ENCODE results near the gene REPS1. TPM values are rescaled to one million over a fixed set of nuclear protein-coding genes. Genes with fewer than 3 reads are reported as not detected.

Gene REPS1
- total and polyA plus RNA-seq, 2 of the 13 experiments (the other 11 are each of a cell fraction or from before 2014, with no cell fraction given) = 36.4 to 38.3 TPM

GRCh38 chr6:139028658-139029469 is 40.8 kb upstream of the REPS1 start, which contains the start of gene ABRACL (continued):
- TF ChIP-seq CREB3 (CRISPR knock-in tag; IDR thresholded peaks at IDR 0.05) (no peak), RCOR2 (CRISPR knock-in tag; IDR thresholded peaks at IDR 0.05) (no peak), DMAP1 (CRISPR knock-in tag; IDR thresholded peaks at IDR 0.05) (no peak), PHF8 (CRISPR knock-in tag; IDR thresholded peaks at IDR 0.05) (peak; percentile 71; the same call in 1 of the 2 replicates), MEF2D (CRISPR knock-in tag; IDR thresholded peaks at IDR 0.05) (no peak), GRHL1 (CRISPR knock-in tag; conservative IDR thresholded peaks at IDR 0.05) (no peak), ZFAT (CRISPR knock-in tag; conservative IDR thresholded peaks at IDR 0.05) (no peak), ZNF292 (CRISPR knock-in tag; IDR thresholded peaks at IDR 0.05; ENCODE audit: borderline replicate concordance, low read depth) (no peak), YEATS4 (CRISPR knock-in tag; IDR thresholded peaks at IDR 0.05; ENCODE audit: borderline replicate concordance) (peak; percentile 31; the same call in 1 of the 2 replicates), EEA1 (CRISPR knock-in tag; IDR thresholded peaks at IDR 0.05; ENCODE audit: borderline replicate concordance) (no peak; the same call in 1 of the 2 replicates), ZNF543 (CRISPR knock-in tag; IDR thresholded peaks at IDR 0.05) (no peak; the same call in 1 of the 2 replicates), RAD51 (IDR thresholded peaks at IDR 0.05; ENCODE audit: borderline replicate concordance) (no peak), ZNF678 (CRISPR knock-in tag; IDR thresholded peaks at IDR 0.05) (no peak), SIN3A (IDR thresholded peaks at IDR 0.05; ENCODE audit: borderline replicate concordance, low read depth, low read length) (no peak), SALL1 (CRISPR knock-in tag; IDR thresholded peaks at IDR 0.05) (peak; percentile 5; the same call in 1 of the 2 replicates), ZNF782 (CRISPR knock-in tag; IDR thresholded peaks at IDR 0.05; ENCODE audit: borderline replicate concordance) (0 out of 2 replicates have a peak, but pooled peaks have one; percentile 57), ZNF263 (CRISPR knock-in tag; IDR thresholded peaks at IDR 0.05) (no peak), GATA4 (IDR thresholded peaks at IDR 0.05; ENCODE audit: borderline replicate concordance, low read depth) (no peak), NFYC (CRISPR knock-in tag; IDR thresholded peaks at IDR 0.05) (no peak), E2F1 (CRISPR knock-in tag; IDR thresholded peaks at IDR 0.05) (no peak), TRIM22 (IDR thresholded peaks at IDR 0.05) (no peak), KMT2B (CRISPR knock-in tag; IDR thresholded peaks at IDR 0.05) (no peak), ZNF552 (CRISPR knock-in tag; IDR thresholded peaks at IDR 0.05; ENCODE audit: borderline replicate concordance) (no peak), ZMYM3 (CRISPR knock-in tag; IDR thresholded peaks at IDR 0.05) (no peak), AGO1 (IDR thresholded peaks at IDR 0.05; ENCODE audit: low read depth, low read length, poor library complexity, severe bottlenecking) (peak; percentile 31), ZNF484 (CRISPR knock-in tag; IDR thresholded peaks at IDR 0.05; ENCODE audit: borderline replicate concordance, low read depth) (no peak), ZNF562 (CRISPR knock-in tag; IDR thresholded peaks at IDR 0.05; ENCODE audit: borderline replicate concordance) (no peak)
